ENCODE measurements around the gene SPOP.

SPOP gene

GRCh38 chr17:49695698-49696232 is 17.9 kb upstream of the SPOP start:
- H3K4me3 ChIP-seq (ENCODE audit: control insufficient read depth, low read depth, low read length): no peak overlapping the region
- TF ChIP-seq, protein P1, sequence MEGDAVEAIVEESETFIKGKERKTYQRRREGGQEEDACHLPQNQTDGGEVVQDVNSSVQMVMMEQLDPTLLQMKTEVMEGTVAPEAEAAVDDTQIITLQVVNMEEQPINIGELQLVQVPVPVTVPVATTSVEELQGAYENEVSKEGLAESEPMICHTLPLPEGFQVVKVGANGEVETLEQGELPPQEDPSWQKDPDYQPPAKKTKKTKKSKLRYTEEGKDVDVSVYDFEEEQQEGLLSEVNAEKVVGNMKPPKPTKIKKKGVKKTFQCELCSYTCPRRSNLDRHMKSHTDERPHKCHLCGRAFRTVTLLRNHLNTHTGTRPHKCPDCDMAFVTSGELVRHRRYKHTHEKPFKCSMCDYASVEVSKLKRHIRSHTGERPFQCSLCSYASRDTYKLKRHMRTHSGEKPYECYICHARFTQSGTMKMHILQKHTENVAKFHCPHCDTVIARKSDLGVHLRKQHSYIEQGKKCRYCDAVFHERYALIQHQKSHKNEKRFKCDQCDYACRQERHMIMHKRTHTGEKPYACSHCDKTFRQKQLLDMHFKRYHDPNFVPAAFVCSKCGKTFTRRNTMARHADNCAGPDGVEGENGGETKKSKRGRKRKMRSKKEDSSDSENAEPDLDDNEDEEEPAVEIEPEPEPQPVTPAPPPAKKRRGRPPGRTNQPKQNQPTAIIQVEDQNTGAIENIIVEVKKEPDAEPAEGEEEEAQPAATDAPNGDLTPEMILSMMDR (IDR thresholded peaks at IDR 0.05; ENCODE audit: control insufficient read depth, insufficient read depth, low read depth, low read length, missing control alignments): no peak
- no peak for DNase-seq (ENCODE audit: low read depth)

GRCh38 chr17:49694847-49695697 is 17.2 kb upstream of the SPOP start:
- TF ChIP-seq, protein P1 (IDR thresholded peaks at IDR 0.05; ENCODE audit: control insufficient read depth, insufficient read depth, low read depth, low read length, missing control alignments): peak; percentile 91
- DNase-seq (ENCODE audit: low read depth): no peak
- H3K4me3 ChIP-seq (ENCODE audit: control insufficient read depth, low read depth, low read length): no peak overlapping the region

- H3K4me3 ChIP-seq (ENCODE audit: control insufficient read depth, low read depth, low read length): no peak overlapping the region
- TF ChIP-seq, protein P1 (IDR thresholded peaks at IDR 0.05; ENCODE audit: control insufficient read depth, insufficient read depth, low read depth, low read length, missing control alignments): no peak
- no peak for DNase-seq (ENCODE audit: low read depth)
Measured at GRCh38 chr17:49692751-49693150, 14.9 kb upstream of the SPOP start.

DNA sequence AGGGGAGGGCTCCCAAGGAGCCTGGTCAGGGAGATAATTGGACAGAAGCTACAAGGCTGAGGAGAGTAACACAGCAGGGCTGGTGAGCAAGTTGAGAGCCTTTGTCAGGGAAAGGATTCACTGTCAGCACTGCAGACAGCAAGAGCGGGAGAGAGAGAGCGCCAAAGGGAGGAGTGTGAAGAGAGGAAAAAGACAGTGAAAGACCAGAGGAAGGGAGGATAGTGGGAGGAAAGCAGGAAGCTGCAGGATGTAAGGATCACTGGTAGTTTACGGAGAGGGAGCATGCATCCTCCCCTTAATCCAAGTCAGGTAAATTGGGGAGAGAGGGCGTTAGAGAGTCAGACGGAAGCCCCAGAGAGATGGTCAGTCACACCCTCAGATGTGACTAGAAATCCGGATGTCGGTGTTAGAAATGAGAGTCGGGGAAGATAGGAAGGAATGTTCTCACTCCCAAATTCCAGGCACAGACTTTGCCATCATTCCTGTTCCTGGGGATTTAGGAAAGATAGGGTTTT is 13.8 kb upstream of the SPOP start:
- no peak overlapping the region for H3K4me3 ChIP-seq (ENCODE audit: control insufficient read depth, low read depth, low read length)
- no peak for DNase-seq (ENCODE audit: low read depth)
- TF ChIP-seq, protein P1 (IDR thresholded peaks at IDR 0.05; ENCODE audit: control insufficient read depth, insufficient read depth, low read depth, low read length, missing control alignments): no peak

GRCh38 chr17:49691086-49691676 is 13.3 kb upstream of the SPOP start:
- TF ChIP-seq, protein P1 (IDR thresholded peaks at IDR 0.05; ENCODE audit: control insufficient read depth, insufficient read depth, low read depth, low read length, missing control alignments): no peak
- DNase-seq (ENCODE audit: low read depth): peak; percentile 95
- H3K4me3 ChIP-seq (ENCODE audit: control insufficient read depth, low read depth, low read length): no peak overlapping the region

GRCh38 chr17:49690256-49690655 is 12.4 kb upstream of the SPOP start:
- TF ChIP-seq, protein P1 (IDR thresholded peaks at IDR 0.05; ENCODE audit: control insufficient read depth, insufficient read depth, low read depth, low read length, missing control alignments): no peak
- H3K4me3 ChIP-seq (ENCODE audit: control insufficient read depth, low read depth, low read length): no peak overlapping the region
- no peak for DNase-seq (ENCODE audit: low read depth)
